NCI-H187 treated with DMSO at 0.1 percent for 48 hours (cell line): ENCODE data around the gene PTPN13.

Source experiments
- DNase-seq: peaks from one replicate; lab custom pipeline; 2025; lab: John Stamatoyannopoulos, UW

The PTPN13 gene, protein sequence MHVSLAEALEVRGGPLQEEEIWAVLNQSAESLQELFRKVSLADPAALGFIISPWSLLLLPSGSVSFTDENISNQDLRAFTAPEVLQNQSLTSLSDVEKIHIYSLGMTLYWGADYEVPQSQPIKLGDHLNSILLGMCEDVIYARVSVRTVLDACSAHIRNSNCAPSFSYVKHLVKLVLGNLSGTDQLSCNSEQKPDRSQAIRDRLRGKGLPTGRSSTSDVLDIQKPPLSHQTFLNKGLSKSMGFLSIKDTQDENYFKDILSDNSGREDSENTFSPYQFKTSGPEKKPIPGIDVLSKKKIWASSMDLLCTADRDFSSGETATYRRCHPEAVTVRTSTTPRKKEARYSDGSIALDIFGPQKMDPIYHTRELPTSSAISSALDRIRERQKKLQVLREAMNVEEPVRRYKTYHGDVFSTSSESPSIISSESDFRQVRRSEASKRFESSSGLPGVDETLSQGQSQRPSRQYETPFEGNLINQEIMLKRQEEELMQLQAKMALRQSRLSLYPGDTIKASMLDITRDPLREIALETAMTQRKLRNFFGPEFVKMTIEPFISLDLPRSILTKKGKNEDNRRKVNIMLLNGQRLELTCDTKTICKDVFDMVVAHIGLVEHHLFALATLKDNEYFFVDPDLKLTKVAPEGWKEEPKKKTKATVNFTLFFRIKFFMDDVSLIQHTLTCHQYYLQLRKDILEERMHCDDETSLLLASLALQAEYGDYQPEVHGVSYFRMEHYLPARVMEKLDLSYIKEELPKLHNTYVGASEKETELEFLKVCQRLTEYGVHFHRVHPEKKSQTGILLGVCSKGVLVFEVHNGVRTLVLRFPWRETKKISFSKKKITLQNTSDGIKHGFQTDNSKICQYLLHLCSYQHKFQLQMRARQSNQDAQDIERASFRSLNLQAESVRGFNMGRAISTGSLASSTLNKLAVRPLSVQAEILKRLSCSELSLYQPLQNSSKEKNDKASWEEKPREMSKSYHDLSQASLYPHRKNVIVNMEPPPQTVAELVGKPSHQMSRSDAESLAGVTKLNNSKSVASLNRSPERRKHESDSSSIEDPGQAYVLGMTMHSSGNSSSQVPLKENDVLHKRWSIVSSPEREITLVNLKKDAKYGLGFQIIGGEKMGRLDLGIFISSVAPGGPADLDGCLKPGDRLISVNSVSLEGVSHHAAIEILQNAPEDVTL (N-terminal part only)

DNA sequence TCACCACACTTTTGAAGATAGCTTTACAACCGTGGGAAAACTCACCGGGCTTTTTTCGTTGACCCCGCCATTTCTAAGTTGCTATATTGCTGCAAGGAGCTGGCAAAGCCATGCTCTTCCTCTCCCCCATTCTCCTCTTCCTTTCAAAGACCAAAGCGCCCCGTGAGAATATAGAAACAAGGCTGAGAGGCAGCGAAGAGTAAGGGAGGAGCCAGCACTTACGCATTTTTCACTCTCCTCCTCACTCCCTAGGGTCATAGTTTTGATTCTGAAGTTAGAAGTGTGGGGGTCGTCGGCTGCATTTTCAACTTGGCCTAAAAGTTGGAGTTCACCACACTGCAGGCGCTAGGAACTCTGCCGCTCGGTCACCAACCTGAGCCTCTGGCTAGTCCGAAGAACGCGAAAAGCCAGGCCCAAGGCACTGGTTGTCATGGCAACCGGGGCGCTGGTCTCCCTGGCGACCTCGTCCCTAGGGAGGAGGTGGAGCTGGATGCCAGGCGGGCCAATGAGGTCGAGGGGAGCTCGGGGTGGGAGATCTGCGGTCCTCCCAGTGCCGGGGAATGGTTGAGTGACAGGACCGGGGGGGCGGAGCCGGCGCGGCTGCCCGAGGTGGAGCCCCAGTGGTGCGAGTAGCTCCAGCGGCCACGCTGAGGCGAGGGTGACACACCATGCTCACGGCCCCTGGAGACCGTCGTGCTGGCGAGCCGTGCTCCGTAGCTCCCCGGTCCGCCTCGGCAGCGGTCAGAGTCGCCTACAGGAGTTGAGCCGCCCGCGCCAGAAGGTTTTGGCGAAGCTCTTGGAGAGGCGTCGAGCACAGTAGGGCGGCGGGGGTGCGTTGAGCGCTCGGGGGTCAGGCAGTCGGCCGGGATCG is at the start of gene PTPN13:
TSS of gene PTPN13 (plus strand) at position 628 of the 871 bp plus-strand sequence. CDS start 40,942 bp downstream, outside the sequence.
- peak; percentile 85 for DNase-seq

DNA sequence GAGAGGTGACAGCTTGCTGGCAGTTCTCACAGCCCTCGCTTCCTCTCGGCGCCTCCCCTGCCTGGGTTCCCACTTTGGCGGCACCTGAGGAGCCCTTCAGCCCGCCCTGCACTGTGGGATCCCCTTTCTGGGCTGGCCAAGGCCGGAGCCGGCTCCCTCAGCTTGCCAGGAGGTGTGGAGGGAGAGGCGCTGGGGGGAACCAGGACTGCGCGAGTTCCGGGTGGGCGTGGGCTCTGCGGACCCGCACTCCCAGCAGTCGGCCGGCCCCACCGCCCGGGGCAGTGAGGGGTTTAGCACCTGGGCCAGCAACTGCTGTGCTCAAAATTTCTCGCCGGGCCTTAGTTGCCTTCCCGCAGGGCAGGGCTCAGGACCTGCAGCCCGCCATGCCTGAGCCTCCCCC is 47.0 kb upstream of the PTPN13 start:
- no peak for DNase-seq

DNA sequence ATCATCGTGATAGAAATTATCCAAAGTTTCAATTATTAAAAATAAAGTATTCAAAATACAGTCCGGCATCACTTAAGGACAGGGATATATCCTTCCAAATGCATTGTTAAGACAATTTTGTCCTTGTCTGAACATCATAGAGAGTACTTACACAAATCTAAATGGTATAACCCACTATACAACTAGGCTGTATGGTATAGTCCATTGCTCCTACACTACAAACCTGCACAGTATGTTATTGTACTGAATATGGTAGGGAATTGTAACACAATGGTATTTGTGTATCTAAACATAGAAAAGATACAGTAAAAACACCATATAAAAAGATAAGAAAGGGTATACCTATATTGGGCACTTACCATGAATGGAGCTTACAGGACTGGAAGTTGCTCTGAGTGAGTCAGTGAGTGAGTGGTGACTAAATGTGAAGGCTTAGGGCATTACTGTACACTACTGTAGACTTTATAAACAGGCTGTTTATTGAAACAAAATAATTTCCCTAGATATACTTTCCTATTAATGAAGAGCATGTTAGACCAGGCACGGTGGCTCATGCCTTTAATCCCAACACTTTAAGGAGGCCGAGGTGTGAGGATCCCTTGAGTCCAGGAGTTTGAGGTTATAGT is 44.8 kb upstream of the PTPN13 start:
- no peak for DNase-seq

DNA sequence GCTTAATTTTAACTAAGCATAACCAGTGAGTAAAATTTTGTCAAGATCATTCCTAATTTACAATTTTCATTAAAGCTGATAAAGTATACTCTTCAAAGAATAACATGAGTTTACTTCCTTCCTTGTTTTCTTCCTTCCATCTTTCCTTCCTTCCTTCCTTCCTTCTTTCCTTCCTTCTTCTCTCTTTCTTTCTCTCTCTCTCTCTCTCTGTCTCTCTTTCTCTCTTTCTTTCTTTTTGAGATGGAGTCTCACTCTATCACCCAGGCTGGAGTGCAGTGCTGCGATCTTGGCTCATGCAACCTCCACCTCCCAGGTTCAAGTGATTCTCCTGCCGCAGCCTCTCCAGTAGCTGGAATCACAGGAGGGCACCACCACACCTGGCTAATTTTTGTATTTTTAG is 42.7 kb upstream of the PTPN13 start:
- no peak for DNase-seq

DNA sequence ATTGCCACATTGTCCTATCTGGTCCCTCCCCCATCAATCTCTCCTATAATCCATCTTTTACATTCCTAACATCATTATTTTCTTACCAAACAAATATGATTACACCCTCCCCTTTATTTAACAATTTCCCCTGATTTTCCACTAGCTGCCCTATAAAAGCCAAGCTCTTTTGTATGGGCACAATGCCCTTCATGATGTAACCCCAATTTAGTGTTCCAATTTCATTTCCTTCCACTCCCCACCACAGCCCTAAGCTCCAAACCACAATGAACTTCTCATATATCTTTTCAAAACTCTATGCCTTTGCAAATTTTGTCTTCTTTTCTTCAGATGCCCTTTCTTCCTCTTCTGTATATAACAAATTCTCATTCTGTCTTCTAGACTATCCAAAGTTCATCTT is 39.5 kb upstream of the PTPN13 start:
- DNase-seq: no peak

DNA sequence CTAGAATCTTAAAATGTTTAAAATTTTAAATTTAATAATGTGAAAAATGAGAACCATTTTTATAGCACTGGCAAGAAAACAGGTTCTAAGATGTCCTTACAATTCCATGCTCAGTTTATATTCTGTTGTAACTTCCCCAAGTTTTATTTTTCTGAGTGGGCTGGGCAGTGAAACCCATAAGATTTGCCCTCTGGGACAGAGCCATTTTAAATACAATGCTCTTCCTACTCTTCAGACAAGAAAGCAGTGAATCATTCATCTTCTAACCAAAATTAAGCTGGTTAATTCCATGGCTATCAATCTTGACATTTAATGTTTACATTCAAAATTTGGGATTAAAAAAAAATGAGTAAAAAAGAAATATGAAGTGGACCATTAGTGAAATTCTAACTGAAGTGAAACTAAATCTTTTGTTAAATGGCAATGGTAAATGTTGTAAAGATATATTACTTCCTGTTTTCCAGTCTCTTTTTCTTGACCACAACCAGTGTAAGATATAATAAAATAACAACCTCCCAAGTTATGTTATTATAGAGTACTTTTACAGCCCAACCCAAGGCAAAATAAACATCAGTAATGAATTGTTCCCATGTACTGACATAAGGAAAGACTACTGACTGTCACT is 37.2 kb upstream of the PTPN13 start:
- no peak for DNase-seq

DNA sequence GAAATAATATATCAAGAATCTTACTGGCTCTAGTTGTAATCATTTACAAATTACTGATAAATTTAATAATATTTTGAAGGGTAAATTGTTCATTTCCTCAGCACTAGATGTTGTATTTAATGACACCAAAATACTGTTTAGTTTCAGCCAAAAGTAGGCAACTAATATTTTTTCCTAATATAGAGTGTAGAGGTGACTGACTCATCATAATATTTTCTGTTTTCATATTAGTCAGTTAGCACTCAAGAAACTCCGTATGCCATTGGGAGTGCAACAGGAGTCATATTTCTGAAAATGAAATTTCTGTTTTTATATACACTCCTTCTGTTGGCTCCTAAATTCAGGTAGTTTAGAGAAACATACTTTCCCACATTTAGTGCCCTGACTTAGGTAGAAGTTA is 36.6 kb upstream of the PTPN13 start:
- no peak for DNase-seq

DNA sequence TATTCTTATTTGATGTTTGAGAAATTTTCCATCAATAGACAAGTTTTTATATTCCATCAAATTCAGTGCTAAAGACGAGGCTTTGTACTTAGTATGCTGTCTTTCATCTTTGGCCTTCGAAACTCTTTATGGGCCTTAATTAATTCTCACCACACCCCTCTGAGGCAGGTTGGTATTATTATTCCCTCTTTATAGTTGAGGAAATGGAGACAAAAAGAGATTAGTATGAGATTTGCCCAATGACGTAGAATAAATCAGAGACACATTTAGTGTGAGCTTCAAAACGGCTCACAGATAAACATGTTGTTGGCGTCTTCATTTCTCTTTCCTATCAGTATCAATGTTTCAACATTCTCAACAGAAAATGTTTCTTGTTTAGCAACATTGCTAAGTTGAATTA is 35.9 kb upstream of the PTPN13 start:
- DNase-seq: no peak

DNA sequence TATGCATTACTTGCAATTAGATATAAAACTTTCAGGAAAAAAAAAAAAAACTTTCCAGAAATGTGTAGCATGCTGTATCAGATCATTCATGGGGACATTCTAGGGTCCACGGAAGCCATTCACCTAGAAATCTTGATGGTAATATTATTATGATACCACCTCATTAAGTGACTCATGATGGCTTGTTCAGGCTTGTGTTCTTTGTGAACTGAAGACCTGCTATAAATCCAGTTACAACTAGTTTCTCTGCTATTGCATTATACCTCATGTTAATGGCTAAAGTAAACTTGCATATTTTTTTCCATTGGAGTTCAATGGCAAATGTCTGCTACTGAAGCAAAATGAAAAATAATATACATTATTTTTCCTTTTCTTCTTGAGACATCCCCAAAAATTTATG is 35.3 kb upstream of the PTPN13 start:
- DNase-seq: no peak

DNA sequence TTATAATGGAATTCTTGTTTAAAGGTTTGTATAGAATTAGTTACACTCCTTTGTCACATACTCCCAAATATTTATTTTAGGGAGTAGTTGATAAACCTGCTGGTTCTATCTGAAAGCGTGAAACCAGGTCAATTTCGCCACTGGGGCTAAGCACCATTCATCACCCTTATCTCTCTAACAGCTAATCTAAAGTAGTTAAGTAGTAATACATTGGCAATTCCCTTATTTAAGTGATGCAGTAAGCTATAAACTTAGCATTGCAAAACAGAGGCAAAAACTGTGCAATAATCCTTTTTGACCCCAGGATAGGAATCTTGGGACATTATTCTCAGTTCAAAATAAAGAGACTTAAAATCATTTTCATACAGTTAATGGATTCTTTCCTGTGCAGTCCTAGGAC is 33.7 kb upstream of the PTPN13 start:
- DNase-seq: no peak

DNA sequence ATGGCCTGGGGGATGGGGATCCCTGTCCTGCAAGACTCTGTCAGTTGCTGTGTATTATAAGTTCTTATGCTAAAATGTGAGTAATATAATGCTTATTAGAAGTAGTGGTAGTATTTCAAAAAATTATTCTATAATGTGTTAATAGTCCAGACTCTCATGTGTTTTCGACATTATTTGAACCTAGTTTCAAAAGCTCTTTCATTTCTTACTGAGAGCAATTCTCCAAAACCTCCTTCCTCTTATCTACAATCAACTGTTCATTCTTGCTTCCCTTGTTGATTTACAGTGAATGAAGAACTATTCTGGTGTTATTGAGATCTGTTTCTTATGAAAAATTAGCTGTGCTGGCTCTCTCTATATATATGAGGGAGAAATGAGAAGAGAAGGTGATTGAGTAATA is 32.9 kb upstream of the PTPN13 start:
- no peak for DNase-seq

DNA sequence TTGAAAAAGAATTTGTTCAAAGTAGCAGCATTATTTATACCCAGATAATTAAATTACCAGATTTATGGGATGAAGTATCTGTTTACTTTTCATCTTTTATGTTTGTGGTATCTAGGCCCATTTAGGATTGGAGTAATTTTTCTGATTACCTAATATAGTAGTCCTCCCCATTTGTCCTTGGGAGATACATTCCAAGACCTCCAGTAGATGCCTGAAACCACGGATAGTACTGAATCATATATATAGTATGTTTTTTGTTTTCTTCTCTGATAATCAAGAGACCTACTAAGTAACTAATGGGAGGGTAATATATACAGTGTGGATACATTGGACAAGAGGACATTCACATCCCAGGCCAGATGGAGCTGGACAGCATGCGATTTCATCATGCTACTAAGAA is 30.7 kb upstream of the PTPN13 start:
- no peak for DNase-seq

DNA sequence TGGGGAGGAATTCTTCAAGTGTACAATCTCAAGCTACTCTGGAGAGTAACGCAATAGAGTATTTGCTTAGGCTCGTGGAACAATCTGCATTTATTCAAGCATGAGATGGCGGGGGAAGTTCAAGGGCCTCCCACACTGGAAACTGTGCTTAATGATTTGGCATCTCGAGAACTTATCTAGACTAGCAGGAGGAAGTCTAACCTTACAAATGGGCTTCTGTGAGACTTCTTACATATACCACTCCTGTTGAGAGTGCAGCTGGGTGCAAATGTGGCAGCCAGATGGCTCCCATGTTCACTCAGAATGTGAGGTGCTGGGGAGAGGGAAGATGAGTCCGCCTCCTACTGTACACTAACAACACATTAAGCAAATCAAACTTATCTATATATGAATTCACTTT is 29.3 kb upstream of the PTPN13 start:
- DNase-seq: no peak

DNA sequence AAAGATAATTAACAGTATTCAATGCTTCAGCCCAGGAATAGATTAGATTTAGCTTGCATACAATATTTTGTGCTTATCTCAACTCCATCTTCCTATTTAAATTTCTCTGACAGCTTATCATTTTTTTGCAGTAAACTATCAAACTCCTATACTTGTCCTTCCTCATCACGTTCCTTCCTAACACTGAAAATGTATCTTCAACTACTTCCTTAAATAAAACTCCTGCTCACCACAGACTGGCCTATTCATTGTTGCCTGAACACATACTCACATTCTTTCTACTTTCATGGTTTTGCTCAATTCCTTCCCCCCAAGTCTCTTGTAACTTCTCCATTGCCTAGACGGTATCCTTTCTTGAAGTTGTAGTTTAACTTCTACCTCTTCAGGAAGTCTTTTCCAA is 28.5 kb upstream of the PTPN13 start:
- no peak for DNase-seq

DNA sequence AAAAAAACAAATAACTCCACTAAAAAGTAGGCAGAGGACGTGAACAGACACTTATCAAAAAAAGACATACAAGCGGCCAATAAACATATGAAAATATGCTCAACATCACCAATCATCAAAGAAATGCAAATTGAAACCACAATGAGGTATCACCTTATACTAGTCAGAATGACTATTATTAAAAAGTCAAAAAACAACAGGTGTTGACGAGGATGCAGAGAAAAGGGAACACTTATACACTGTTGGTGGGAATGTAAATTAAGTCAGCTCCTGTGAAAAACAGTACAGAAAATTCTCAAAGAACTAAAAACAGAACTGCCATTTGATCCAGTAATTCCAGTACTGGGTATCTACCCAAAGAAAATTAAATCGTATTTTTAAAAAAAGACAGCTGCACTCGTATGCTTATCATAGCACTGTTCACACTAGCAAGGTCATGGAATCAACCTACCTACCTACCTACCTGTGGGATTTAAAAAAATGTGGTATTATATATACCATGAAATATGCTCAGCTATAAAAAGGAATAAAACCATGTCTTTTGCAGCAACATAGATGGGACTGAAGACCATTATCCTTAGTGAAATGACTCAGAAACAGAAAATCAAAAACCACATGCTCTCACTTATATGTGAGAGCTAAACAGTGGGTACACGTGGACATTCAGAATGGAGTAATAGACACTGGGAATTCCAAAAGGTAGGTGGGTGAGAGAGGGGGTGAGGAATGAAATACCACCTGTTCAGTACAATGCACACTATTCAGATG is 24.8 kb upstream of the PTPN13 start:
- no peak for DNase-seq

DNA sequence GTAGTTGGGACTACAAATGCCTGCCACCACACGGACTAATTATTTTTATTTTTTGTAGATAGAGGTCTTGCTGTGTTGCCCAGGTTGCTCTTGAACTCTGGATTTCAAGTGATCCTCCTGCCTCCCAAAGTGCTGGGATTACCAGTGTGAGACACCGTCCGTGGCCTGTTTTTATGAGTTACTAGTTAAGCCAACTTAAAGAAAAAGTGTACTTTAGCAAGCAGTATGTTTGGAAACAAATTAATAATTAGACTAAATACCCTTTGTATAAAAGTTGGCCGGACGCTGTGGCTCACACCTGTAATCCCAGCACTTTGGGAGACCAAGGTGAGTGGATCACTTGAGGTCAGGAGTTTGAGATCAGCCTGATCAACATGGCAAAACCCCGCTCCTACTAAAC is 14.2 kb upstream of the PTPN13 start:
- no peak for DNase-seq

DNA sequence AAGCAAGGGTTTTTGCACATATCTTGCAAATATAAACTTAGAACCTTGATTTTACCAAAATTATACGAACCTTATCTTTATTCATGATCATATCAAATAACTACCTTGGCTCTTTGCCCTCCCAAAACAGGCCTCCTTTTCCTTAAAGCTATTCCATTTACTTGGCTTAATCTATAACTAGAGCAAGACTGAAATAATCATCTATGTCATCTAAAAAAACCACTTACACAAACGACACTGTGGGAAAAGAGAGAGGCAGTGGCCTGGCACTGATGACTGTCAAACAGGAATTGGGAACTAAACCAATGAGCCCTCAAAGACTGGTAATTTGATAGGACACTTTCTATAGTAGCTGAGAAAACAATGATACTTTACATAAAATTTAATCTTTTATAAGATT is 11.7 kb upstream of the PTPN13 start:
- DNase-seq: no peak

DNA sequence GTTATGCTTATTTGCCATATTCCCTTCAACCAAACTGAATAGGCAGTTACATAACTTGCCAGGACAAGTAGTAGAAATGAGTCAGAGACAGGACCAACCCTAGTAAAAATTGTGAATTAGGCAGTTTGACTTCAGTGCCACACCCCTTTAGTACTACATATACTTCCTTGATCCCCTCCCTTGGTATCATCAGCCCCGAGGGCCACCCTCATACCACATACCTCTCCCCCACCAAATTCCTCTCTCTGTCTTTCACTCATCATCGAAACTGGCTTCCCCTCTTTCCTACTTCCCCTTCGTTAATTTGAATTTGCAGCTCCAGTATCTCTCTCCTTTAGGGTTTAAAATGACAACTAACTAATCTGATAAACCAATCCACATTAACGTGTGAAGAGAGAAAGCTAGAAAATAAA is 7.9 kb upstream of the PTPN13 start:
- no peak for DNase-seq

DNA sequence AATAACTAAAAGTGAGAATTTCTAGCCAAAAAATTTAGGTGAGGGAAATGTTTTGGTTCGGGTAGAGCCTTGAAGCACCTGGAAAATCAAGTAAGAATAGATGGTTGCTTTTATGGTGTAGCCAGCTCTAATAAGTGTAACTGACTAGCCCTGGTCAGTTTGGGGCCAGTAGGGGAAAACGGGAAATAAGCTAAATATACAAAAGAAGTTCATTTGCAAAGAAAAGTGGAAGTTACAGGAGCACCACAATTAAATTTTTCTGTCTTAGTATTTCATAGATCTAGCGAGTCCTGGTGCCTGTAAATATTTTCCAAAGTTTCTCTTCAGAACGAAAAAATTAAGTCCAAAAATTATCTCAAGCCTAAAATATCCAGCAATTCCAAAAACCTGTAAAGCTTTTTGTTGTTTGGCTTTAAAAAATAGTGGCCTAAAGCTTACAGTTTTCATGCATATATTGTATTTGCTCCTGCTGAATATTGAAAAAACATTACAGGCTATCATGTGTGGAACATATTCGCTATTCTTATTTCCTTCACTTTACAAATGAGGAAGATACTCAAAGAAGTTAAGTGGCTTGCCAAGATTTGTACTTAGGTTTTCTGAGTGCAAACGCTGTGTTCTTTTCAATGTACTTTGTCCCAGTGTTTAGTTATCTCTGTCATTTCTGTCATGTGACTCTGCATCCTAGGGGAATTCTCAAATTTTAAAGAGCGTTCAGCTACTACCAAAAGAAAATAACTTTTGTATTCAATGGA is 7.3 kb upstream of the PTPN13 start:
- DNase-seq: no peak
